ENCODE data around the gene AGPAT2.
A peak's percentile ranks its signal among the peaks of the same experiment; 100 is the strongest.

Gene AGPAT2

GRCh38 chr9:136686794-136687711, at the start of gene AGPAT2:
Gene AGPAT2, minus strand, starts transcription at chr9:136687457. Its CDS starts 100 bp downstream, at chr9:136687357.
- peak; percentile 29 for DNase-seq (ENCODE audit: low read depth, low spot score)

GRCh38 chr9:136735812-136736480, 48.7 kb upstream of the AGPAT2 start:
- no peak for DNase-seq (ENCODE audit: low read depth, low spot score)

GRCh38 chr9:136734837-136735496, 47.7 kb upstream of the AGPAT2 start:
- DNase-seq (ENCODE audit: low read depth, low spot score), result no peak

GRCh38 chr9:136733611-136734010, 46.4 kb upstream of the AGPAT2 start:
- no peak for DNase-seq (ENCODE audit: low read depth, low spot score)

GRCh38 chr9:136732444-136733178, 45.4 kb upstream of the AGPAT2 start:
- no peak for DNase-seq (ENCODE audit: low read depth, low spot score)

GRCh38 chr9:136729926-136730325, 42.7 kb upstream of the AGPAT2 start:
- DNase-seq (ENCODE audit: low read depth, low spot score), result no peak

GRCh38 chr9:136729144-136729543, 41.9 kb upstream of the AGPAT2 start:
- DNase-seq (ENCODE audit: low read depth, low spot score), result no peak

- DNase-seq (ENCODE audit: low read depth, low spot score), result no peak
Measured at GRCh38 chr9:136728548-136729123, 41.4 kb upstream of the AGPAT2 start.

- DNase-seq (ENCODE audit: low read depth, low spot score), result peak; percentile 85
Measured at GRCh38 chr9:136728080-136728547, 40.9 kb upstream of the AGPAT2 start.

- DNase-seq (ENCODE audit: low read depth, low spot score), result no peak
Measured at GRCh38 chr9:136726631-136727191, 39.5 kb upstream of the AGPAT2 start.

- no peak for DNase-seq (ENCODE audit: low read depth, low spot score)
Measured at GRCh38 chr9:136726118-136726517, 38.9 kb upstream of the AGPAT2 start.

GRCh38 chr9:136725612-136726011, 38.4 kb upstream of the AGPAT2 start:
- no peak for DNase-seq (ENCODE audit: low read depth, low spot score)

GRCh38 chr9:136724772-136725171, 37.5 kb upstream of the AGPAT2 start:
- no peak for DNase-seq (ENCODE audit: low read depth, low spot score)

- no peak for DNase-seq (ENCODE audit: low read depth, low spot score)
Measured at GRCh38 chr9:136723989-136724388, 36.7 kb upstream of the AGPAT2 start.

- DNase-seq (ENCODE audit: low read depth, low spot score), result no peak
Measured at GRCh38 chr9:136723362-136723976, 36.2 kb upstream of the AGPAT2 start.

GRCh38 chr9:136722969-136723356, 35.7 kb upstream of the AGPAT2 start:
- no peak for DNase-seq (ENCODE audit: low read depth, low spot score)

GRCh38 chr9:136722093-136722968, 35.1 kb upstream of the AGPAT2 start:
- no peak for DNase-seq (ENCODE audit: low read depth, low spot score)

GRCh38 chr9:136721339-136722092, 34.3 kb upstream of the AGPAT2 start:
- no peak for DNase-seq (ENCODE audit: low read depth, low spot score)

- no peak for DNase-seq (ENCODE audit: low read depth, low spot score)
Measured at GRCh38 chr9:136720898-136721338, 33.7 kb upstream of the AGPAT2 start.
